ENCODE results near the gene SMARCA5. TPM values are rescaled to one million over a fixed set of nuclear protein-coding genes. Genes with fewer than 3 reads are reported as not detected.

Gene SMARCA5
- total RNA-seq, 1 donor from 2014 or later = 49.8 TPM

DNA sequence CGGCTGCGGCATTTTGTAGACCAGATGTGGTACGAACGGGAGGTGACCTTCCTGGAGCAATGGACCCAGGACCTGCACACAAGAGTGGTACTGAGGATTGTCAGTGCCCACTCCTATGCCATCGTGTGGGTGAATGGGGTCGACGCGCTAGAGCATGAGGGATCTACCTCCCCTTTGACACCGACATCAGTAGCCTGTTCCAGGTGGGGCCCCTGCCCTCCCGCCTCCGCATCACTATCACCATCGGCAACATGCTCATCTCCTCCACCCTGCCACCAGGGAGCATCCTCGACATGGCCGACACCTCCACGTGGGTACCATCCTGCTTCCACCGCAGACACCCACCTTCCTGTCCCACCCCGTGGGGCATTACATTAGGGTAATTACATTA is 46.2 kb downstream of the SMARCA5 start:
- peak overlapping the region; percentile 94 for H3K4me3 Mint-ChIP-seq
- H3K9me3 Mint-ChIP-seq = no peaks in the 10 kb centered on the region
- no peak for ATAC-seq (ENCODE audit: low read depth)
- ChIA-PET POLR2A (interaction anchor here (1.3 kb wide), 1 partner anchor 47 kb away, joined by 4 read pairs; the partner anchor contains the start of gene SMARCA5), CTCF (interaction anchor here (1.1 kb wide), 1 partner anchor 12 kb away, joined by 5 read pairs; no protein-coding TSS in a partner anchor)
- DNase-seq = no peak
- intact Hi-C loops (cut with micrococcal nuclease) = loop anchor here (1.0 to 5.0 kb wide), 8 partner anchors 46 to 1539 kb away; partner anchors contain the start of genes ABCE1, ANAPC10, SMARCA5 and USP38
- H3K4me1 Mint-ChIP-seq = peaks cover 24% of the 10 kb centered on the region
- peaks cover 14% of the 10 kb centered on the region for H3K36me3 Mint-ChIP-seq (ENCODE audit: low read depth)
- TF ChIP-seq, protein P1, sequence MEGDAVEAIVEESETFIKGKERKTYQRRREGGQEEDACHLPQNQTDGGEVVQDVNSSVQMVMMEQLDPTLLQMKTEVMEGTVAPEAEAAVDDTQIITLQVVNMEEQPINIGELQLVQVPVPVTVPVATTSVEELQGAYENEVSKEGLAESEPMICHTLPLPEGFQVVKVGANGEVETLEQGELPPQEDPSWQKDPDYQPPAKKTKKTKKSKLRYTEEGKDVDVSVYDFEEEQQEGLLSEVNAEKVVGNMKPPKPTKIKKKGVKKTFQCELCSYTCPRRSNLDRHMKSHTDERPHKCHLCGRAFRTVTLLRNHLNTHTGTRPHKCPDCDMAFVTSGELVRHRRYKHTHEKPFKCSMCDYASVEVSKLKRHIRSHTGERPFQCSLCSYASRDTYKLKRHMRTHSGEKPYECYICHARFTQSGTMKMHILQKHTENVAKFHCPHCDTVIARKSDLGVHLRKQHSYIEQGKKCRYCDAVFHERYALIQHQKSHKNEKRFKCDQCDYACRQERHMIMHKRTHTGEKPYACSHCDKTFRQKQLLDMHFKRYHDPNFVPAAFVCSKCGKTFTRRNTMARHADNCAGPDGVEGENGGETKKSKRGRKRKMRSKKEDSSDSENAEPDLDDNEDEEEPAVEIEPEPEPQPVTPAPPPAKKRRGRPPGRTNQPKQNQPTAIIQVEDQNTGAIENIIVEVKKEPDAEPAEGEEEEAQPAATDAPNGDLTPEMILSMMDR (IDR thresholded peaks at IDR 0.05) = no peak
- H3K27me3 Mint-ChIP-seq = no peaks in the 10 kb centered on the region
- peak overlapping the region; percentile 92 for H3K27ac Mint-ChIP-seq

DNA sequence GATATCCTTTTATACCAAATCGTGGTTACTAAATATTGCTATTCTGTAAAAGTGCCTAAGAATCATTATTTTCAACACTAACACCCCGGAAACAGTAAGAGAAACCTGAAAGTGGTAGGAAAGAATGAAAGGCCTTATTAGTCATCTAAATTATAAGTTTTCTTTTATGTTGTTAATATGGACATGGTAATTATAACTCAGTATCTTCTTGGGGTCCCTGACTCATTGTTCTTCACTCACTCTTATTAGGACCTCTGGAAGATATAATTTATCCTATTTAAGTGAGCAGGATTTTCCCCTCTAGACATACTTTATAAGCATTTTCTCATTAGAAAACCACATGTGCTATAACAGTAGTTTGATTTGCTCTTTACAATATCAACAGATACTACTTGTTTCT is 51.0 kb downstream of the SMARCA5 start:
- DNase-seq = no peak
- TF ChIP-seq, protein P1 (IDR thresholded peaks at IDR 0.05) = no peak
- CTCF ChIA-PET = no interaction called here
- peaks cover 15% of the 10 kb centered on the region for H3K4me1 Mint-ChIP-seq
- intact Hi-C loops (cut with micrococcal nuclease) = no loop called here
- H3K4me3 Mint-ChIP-seq = no peak overlapping the region
- peaks cover 9% of the 10 kb centered on the region for H3K36me3 Mint-ChIP-seq (ENCODE audit: low read depth)
- ATAC-seq (ENCODE audit: low read depth) = no peak
- H3K27me3 Mint-ChIP-seq = no peaks in the 10 kb centered on the region
- no peaks in the 10 kb centered on the region for H3K9me3 Mint-ChIP-seq
- H3K27ac Mint-ChIP-seq = no peak overlapping the region
- POLR2A ChIA-PET = no interaction called here

DNA sequence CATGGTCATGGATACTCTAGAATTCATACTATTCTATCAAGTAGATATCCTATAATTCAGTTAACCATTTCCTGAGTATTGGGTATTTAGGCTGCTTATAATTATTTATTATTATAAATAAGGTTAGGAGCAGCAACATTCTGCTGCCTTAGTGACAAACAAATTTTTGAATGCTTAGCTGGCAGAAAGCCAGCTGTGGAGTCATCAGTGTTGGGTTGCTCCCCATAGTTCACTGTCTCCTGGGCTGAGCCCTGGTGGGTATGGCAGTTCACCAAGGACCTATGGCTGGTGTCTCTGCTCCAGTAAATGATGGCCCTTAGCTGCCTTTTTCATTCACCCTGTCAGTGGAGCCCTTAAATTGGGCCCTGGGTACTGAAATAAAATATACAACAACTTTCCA is 61.8 kb downstream of the SMARCA5 start:
- intact Hi-C loops (cut with micrococcal nuclease) = no loop called here
- H3K4me3 Mint-ChIP-seq = no peak overlapping the region
- H3K36me3 Mint-ChIP-seq (ENCODE audit: low read depth) = peaks cover 10% of the 10 kb centered on the region
- TF ChIP-seq, protein P1 (IDR thresholded peaks at IDR 0.05) = no peak
- POLR2A ChIA-PET = no interaction called here
- H3K27me3 Mint-ChIP-seq = no peaks in the 10 kb centered on the region
- CTCF ChIA-PET = no interaction called here
- H3K27ac Mint-ChIP-seq = no peak overlapping the region
- H3K4me1 Mint-ChIP-seq = no peaks in the 10 kb centered on the region
- no peaks in the 10 kb centered on the region for H3K9me3 Mint-ChIP-seq
- DNase-seq = no peak
- no peak for ATAC-seq (ENCODE audit: low read depth)

DNA sequence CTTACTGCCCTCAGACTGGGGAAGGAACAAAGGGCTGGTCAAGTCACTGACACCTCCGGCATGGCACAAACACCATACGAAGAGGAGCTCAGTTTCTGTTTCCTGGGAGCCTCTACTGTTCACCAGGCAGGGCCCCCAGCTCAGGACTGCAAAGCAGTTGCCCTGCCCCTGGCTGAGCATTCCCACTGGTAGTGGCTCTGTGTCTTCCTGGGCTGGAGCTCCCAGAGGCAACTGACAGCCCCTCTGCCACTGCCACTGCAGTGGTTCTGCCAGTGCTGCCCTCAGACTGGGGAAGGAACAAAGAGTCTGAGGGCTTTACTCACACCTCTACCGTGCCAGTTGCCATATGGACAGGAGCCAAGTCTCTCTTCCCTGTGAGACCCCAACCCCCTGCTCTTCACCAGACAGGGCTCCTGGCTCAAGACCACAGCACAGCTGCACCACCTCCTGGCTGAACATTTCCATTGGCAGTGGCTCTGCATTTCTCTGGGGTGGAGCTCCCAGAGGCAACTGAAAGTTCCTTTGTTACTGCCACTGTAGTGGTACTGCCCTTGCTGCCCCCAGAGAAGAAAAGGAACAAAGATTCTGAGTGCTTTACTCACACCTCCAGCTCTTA is 67.9 kb downstream of the SMARCA5 start:
- CTCF ChIA-PET = no interaction called here
- DNase-seq = no peak
- no peaks in the 10 kb centered on the region for H3K4me1 Mint-ChIP-seq
- peaks cover 12% of the 10 kb centered on the region for H3K9me3 Mint-ChIP-seq
- H3K4me3 Mint-ChIP-seq = no peak overlapping the region
- no peaks in the 10 kb centered on the region for H3K27me3 Mint-ChIP-seq
- ATAC-seq (ENCODE audit: low read depth) = no peak
- intact Hi-C loops (cut with micrococcal nuclease) = no loop called here
- H3K27ac Mint-ChIP-seq = no peak overlapping the region
- TF ChIP-seq, protein P1 (IDR thresholded peaks at IDR 0.05) = no peak
- no peaks in the 10 kb centered on the region for H3K36me3 Mint-ChIP-seq (ENCODE audit: low read depth)
- POLR2A ChIA-PET = no interaction called here

DNA sequence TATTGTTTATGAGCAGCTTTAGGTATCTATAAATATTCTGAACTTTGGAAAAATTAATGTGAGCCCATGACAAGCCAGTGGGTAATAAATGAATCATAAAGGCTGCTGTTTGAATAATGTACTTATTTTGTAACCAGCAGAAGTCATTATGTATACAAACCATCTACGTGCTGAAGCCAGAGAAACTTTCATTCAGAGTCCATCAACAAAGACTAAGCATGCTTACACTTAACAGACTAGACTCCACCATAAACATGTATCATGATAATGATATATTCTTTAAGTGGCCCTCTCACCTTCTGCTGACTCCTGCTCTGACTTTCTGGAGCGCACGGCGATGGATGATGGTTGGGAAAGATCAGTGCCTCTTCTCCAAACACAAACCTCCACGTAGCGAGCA is 72.0 kb downstream of the SMARCA5 start:
- Mint-ChIP-seq H3K27me3 (no peaks in the 10 kb centered on the region), H3K27ac (no peak overlapping the region), H3K4me1 (no peaks in the 10 kb centered on the region), H3K36me3 (ENCODE audit: low read depth) (no peaks in the 10 kb centered on the region), H3K4me3 (no peak overlapping the region), H3K9me3 (peaks cover 15% of the 10 kb centered on the region)
- ChIA-PET POLR2A (no interaction called here), CTCF (no interaction called here)
- intact Hi-C loops (cut with micrococcal nuclease) = no loop called here
- no peak for DNase-seq
- no peak for ATAC-seq (ENCODE audit: low read depth)
- TF ChIP-seq, protein P1 (IDR thresholded peaks at IDR 0.05) = no peak

All from activated B cell treated with CpG ODN at 0.5 μM for 24 hours (primary cell).